H1 (cell line): ENCODE data around the gene OTOF. TPM values are rescaled to one million over a fixed set of nuclear protein-coding genes. Genes with fewer than 3 reads are reported as not detected.

ENCODE experiments used
- CTCF ChIA-PET: fragments of 300-600 bp; sonication (Branson Sonifier 250); formaldehyde crosslinking; loops from one replicate; lab custom pipeline; 2021; ENCODE audit not compliant: partially characterized antibody; lab: Charles Lee
- POLR2A ChIA-PET: fragments of 300-600 bp; sonication (Branson Sonifier 250); formaldehyde crosslinking; loops from one replicate; lab custom pipeline; 2021; ENCODE audit warnings: inconsistent platforms; ENCODE audit not compliant: partially characterized antibody; lab: Charles Lee
- DNase-seq, 2 experiments: peaks; one replicate each; pipeline versions ENCODE4 v3.0.0 to v3.0.0-alpha.2; 2010 to 2022; ENCODE audit warnings: low spot score in 2 of 2, low read depth in 1 of 2, mixed read lengths in 1 of 2
- FAIRE-seq: peaks from 2 replicates; lab custom pipeline; 2011; peaks lifted over from hg19 to GRCh38; lab: Jason Lieb, UNC
- H2AFZ ChIP-seq: 2 replicates; pipeline ENCODE4 v1.8.1; 2012; ENCODE audit warnings: low read length, inconsistent platforms
- H2AK5ac ChIP-seq: 2 replicates; pipeline ENCODE4 v1.6.1; 2013; ENCODE audit warnings: low read depth, low read length
- H2BK120ac ChIP-seq: replicated peaks from 2 replicates; pipeline ENCODE3; 2013; ENCODE audit warnings: low read depth, low read length, inconsistent platforms
- H2BK12ac ChIP-seq: 2 replicates; pipeline ENCODE4 v1.6.1; 2013; ENCODE audit warnings: low read depth, low read length
- H2BK15ac ChIP-seq: 2 replicates; pipeline ENCODE4 v1.6.1; 2013; ENCODE audit warnings: low read length
- H2BK20ac ChIP-seq: 2 replicates; pipeline ENCODE4 v1.6.1; 2013; ENCODE audit warnings: low read length
- H2BK5ac ChIP-seq: 2 replicates; pipeline ENCODE4 v1.6.1; 2013; ENCODE audit warnings: low read depth, low read length
- H3K14ac ChIP-seq: 2 replicates; pipeline ENCODE4 v1.6.1; 2013; ENCODE audit warnings: inconsistent platforms; ENCODE audit not compliant: insufficient read length
- H3K18ac ChIP-seq: 2 replicates; pipeline ENCODE4 v1.6.1; 2013; ENCODE audit warnings: low read length; ENCODE audit errors: extremely low read depth
- H3K23ac ChIP-seq: 2 replicates; pipeline ENCODE4 v1.6.1; 2013; ENCODE audit warnings: inconsistent platforms; ENCODE audit not compliant: insufficient read length
- H3K23me2 ChIP-seq: 2 replicates; pipeline ENCODE4 v1.6.1; 2013; ENCODE audit warnings: low read depth, low read length
- H3K27ac ChIP-seq: 2 replicates; pipeline ENCODE4 v1.6.1; 2011; ENCODE audit warnings: low read depth, low read length, inconsistent platforms
- H3K27me3 ChIP-seq, 4 experiments: replicated peaks in 1 of 4; 1 replicate in 1 of 4; 2 replicates in 3 of 4; pipeline versions ENCODE4 v1.6.1 to v1.8.1; 2011 to 2013; ENCODE audit warnings: low read length in 3 of 4, mild to moderate bottlenecking in 3 of 4, inconsistent platforms in 2 of 4, mixed read lengths in 2 of 4, moderate library complexity in 1 of 4; ENCODE audit not compliant: control insufficient read depth in 3 of 4, insufficient read depth in 3 of 4; ENCODE audit errors: extremely low read depth in 1 of 4
- H3K36me3 ChIP-seq, 4 experiments: 2 replicates each; pipeline versions ENCODE4 v1.6.1 to v1.8.1; 2011 to 2013; ENCODE audit warnings: mild to moderate bottlenecking in 4 of 4, low read length in 3 of 4, moderate library complexity in 2 of 4, control low read depth in 1 of 4, inconsistent platforms in 1 of 4; ENCODE audit not compliant: insufficient read depth in 4 of 4, control insufficient read depth in 2 of 4
- H3K4ac ChIP-seq: replicated peaks from 2 replicates; pipeline ENCODE3; 2013; ENCODE audit warnings: low read length, low read depth, mixed read lengths, inconsistent platforms; ENCODE audit not compliant: insufficient read length
- H3K4me1 ChIP-seq, 4 experiments: replicated peaks in 1 of 4; 1 replicate in 1 of 4; 2 replicates in 3 of 4; pipeline versions ENCODE4 v1.6.1 to v1.8.1; 2011 to 2013; ENCODE audit warnings: low read length in 3 of 4, inconsistent platforms in 2 of 4, mixed read lengths in 1 of 4; ENCODE audit not compliant: insufficient read depth in 4 of 4, control insufficient read depth in 3 of 4
- H3K4me2 ChIP-seq, 2 experiments: 2 replicates each; pipeline versions ENCODE4 v1.6.1 to v1.8.1; 2011 to 2013; ENCODE audit warnings: low read depth in 2 of 2, low read length in 2 of 2, control low read depth in 1 of 2, inconsistent platforms in 1 of 2, mild to moderate bottlenecking in 1 of 2; ENCODE audit not compliant: insufficient read depth in 1 of 2
- H3K4me3 ChIP-seq, 4 experiments: fragments of 200-600, 300-600 bp in 1 of 4; sonication (generic), shearing (Covaris generic), sonication (Bioruptor Twin) in 1 of 4; 2 replicates each; pipeline versions ENCODE4 v1.5.1 to v1.8.1; 2011 to 2016; ENCODE audit warnings: low read length in 4 of 4, low read depth in 3 of 4, control low read depth in 2 of 4, inconsistent platforms in 2 of 4, mild to moderate bottlenecking in 2 of 4, mixed read lengths in 1 of 4, moderate library complexity in 1 of 4; ENCODE audit not compliant: insufficient read depth in 2 of 4; ENCODE audit errors: extremely low read depth in 1 of 4
- H3K56ac ChIP-seq: replicated peaks from 2 replicates; pipeline ENCODE3; 2013; ENCODE audit warnings: low read depth, mild to moderate bottlenecking, mixed read lengths, low read length, inconsistent platforms; ENCODE audit not compliant: insufficient read length
- H3K79me1 ChIP-seq: 2 replicates; pipeline ENCODE4 v1.6.1; 2013; ENCODE audit warnings: low read depth, low read length, control low read depth
- H3K79me2 ChIP-seq, 2 experiments: 2 replicates each; pipeline versions ENCODE4 v1.6.1 to v1.8.1; 2012 to 2013; ENCODE audit warnings: low read length in 2 of 2, mild to moderate bottlenecking in 2 of 2, inconsistent platforms in 1 of 2; ENCODE audit not compliant: insufficient read depth in 2 of 2, control insufficient read depth in 1 of 2
- H3K9ac ChIP-seq, 4 experiments: replicated peaks in 1 of 4; 1 replicate in 1 of 4; 2 replicates in 3 of 4; pipeline versions ENCODE4 v1.6.1 to v1.8.1; 2011 to 2013; ENCODE audit warnings: low read depth in 3 of 4, low read length in 3 of 4, control low read depth in 2 of 4, mild to moderate bottlenecking in 2 of 4, moderate library complexity in 2 of 4, inconsistent platforms in 1 of 4; ENCODE audit errors: extremely low read depth in 1 of 4
- H3K9me3 ChIP-seq, 2 experiments: 2 replicates each; pipeline versions ENCODE4 v1.6.1 to v1.8.1; 2012 to 2013; ENCODE audit warnings: mild to moderate bottlenecking in 2 of 2, moderate library complexity in 2 of 2, control low read depth in 1 of 2, inconsistent platforms in 1 of 2, low read depth in 1 of 2, low read length in 1 of 2, mixed read lengths in 1 of 2; ENCODE audit not compliant: insufficient read depth in 2 of 2
- H4K20me1 ChIP-seq, 2 experiments: replicated peaks in 1 of 2; 2 replicates each; pipeline versions ENCODE3 to v1.8.1; 2011 to 2013; ENCODE audit warnings: inconsistent platforms in 2 of 2, low read length in 2 of 2, mild to moderate bottlenecking in 1 of 2; ENCODE audit not compliant: insufficient read depth in 2 of 2, control insufficient read depth in 1 of 2
- H4K5ac ChIP-seq: 2 replicates; pipeline ENCODE4 v1.6.1; 2013; ENCODE audit warnings: low read length, low read depth, mixed read lengths, inconsistent platforms; ENCODE audit not compliant: insufficient read length
- H4K8ac ChIP-seq: 2 replicates; pipeline ENCODE4 v1.8.0; 2013; ENCODE audit warnings: mild to moderate bottlenecking, moderate library complexity, low read length, inconsistent platforms; ENCODE audit not compliant: insufficient read depth; ENCODE audit errors: extremely low read depth
- H4K91ac ChIP-seq: replicated peaks from 2 replicates; pipeline ENCODE3; 2013; ENCODE audit warnings: low read length, mixed read lengths, inconsistent platforms; ENCODE audit not compliant: insufficient read length
- ASH2L ChIP-seq: fragments of 200-600, 300-600 bp; sonication (generic); IDR thresholded peaks from one replicate; pipeline ENCODE4 v1.7.1; 2017; ENCODE audit warnings: low read length
- CBX5 ChIP-seq: fragments of 300-800, 300-1000 bp; sonication (generic); IDR thresholded peaks from 2 replicates; pipeline ENCODE4 v1.7.1; 2016; ENCODE audit warnings: antibody characterized with exemption, low read length, low read depth
- CREB1 ChIP-seq: IDR thresholded peaks from 2 replicates; pipeline ENCODE4 v1.6.1; 2012; ENCODE audit warnings: inconsistent platforms
- CTBP2 ChIP-seq: IDR thresholded peaks from 2 replicates; pipeline ENCODE4 v1.7.0; 2011; ENCODE audit warnings: borderline replicate concordance, mild to moderate bottlenecking, moderate library complexity, mixed read lengths, low read length; ENCODE audit not compliant: insufficient read depth, insufficient read length
- POLR2AphosphoS5 ChIP-seq: IDR thresholded peaks from 2 replicates; pipeline ENCODE4 v1.6.1; 2011; ENCODE audit warnings: low read depth, low read length
- SRF ChIP-seq: IDR thresholded peaks from 2 replicates; pipeline ENCODE4 v1.6.1; 2011; ENCODE audit warnings: mild to moderate bottlenecking, low read depth, low read length, moderate library complexity
- YY1 ChIP-seq: IDR thresholded peaks from 2 replicates; pipeline ENCODE4 v1.6.1; 2011; ENCODE audit warnings: low read depth, mild to moderate bottlenecking, low read length
- polyA plus RNA-seq, 7 experiments: library from polyadenylated mRNA; depleted of rRNA in 3 of 7; stranded (reverse) in 5 of 7; unstranded in 2 of 7; fragments of >200 nt in 5 of 7; fragments of 200-250 nt in 2 of 7; gene quantifications; 1 replicate in 5 of 7; 2 replicates in 1 of 7; 4 replicates in 1 of 7; pipeline versions ENCODE4 v1.2.1 to v1.2.3, GENCODE V29; 2011 to 2013; ENCODE audit warnings: missing spikeins in 2 of 7, mixed read lengths in 2 of 7
- total RNA-seq: library from RNA; stranded (reverse); fragmentation: NEBNext Ultra II Directional; extraction: Animal tissue kit (Norgen Biotek cat#: 25700); gene quantifications from 2 replicates; pipeline ENCODE4 v1.2.1, GENCODE V29; 2021

OTOF gene
- total and polyA plus RNA-seq, 2 of the 8 experiments (the other 6 are each of a cell fraction or from before 2014, with no cell fraction given): 0.06 TPM; not detected in 1

GRCh38 chr2:26432363-26432762 is 45.6 kb downstream of the OTOF start:
- FAIRE-seq (no peak), DNase-seq (no peak)
- H3K14ac ChIP-seq: no peak overlapping the region
- H3K79me2 ChIP-seq: no peaks in the 10 kb centered on the region
- no peaks in the 10 kb centered on the region; a peak in 1 of 7 replicates for H3K27me3 ChIP-seq
- H2BK12ac ChIP-seq: no peak overlapping the region
- no peak overlapping the region for H2AK5ac ChIP-seq
- H3K9ac ChIP-seq: no peak overlapping the region
- H4K91ac ChIP-seq: no peak overlapping the region
- ChIA-PET CTCF (interaction anchor here (0.7 to 2.3 kb wide), 8 partner anchors 10 to 454 kb away, joined by 3 to 7 read pairs (median 4); no protein-coding TSS in a partner anchor), POLR2A (interaction anchor here (1.5 to 1.6 kb wide), 2 partner anchors 15 to 18 kb away, joined by 3 read pairs; no protein-coding TSS in a partner anchor)
- no peaks in the 10 kb centered on the region for H3K79me1 ChIP-seq
- no peak overlapping the region for H3K56ac ChIP-seq
- H4K20me1 ChIP-seq: no peaks in the 10 kb centered on the region
- no peak overlapping the region for H3K23ac ChIP-seq
- no peak overlapping the region for H2BK120ac ChIP-seq
- no peak overlapping the region for H4K5ac ChIP-seq
- no peaks in the 10 kb centered on the region for H3K36me3 ChIP-seq
- H3K4me1 ChIP-seq: no peaks in the 10 kb centered on the region
- H4K8ac ChIP-seq: no peak overlapping the region
- no peaks in the 10 kb centered on the region for H3K23me2 ChIP-seq
- no peak overlapping the region for H3K4me3 ChIP-seq
- no peak overlapping the region for H3K4ac ChIP-seq
- no peaks in the 10 kb centered on the region for H3K9me3 ChIP-seq
- H2BK20ac ChIP-seq: no peak overlapping the region
- H2BK5ac ChIP-seq: no peak overlapping the region
- H3K4me2 ChIP-seq: no peak overlapping the region
- no peak overlapping the region for H3K27ac ChIP-seq
- TF ChIP-seq POLR2AphosphoS5 (no peak), ASH2L (no peak), CTBP2 (no peak), YY1 (no peak), CBX5 (no peak), SRF (no peak), CREB1 (no peak)
- no peak overlapping the region for H2BK15ac ChIP-seq
- no peak overlapping the region for H2AFZ ChIP-seq
- H3K18ac ChIP-seq: no peak overlapping the region
